ENCODE measurements around the gene SYT13. TPM values are rescaled to one million over a fixed set of nuclear protein-coding genes. Genes with fewer than 3 reads are reported as not detected.
A peak's percentile ranks its signal among the peaks of the same experiment; 100 is the strongest.

SYT13 gene
- total RNA-seq, 4 donors from 2014 or later = 0.21 to 0.44 TPM; not detected in 2

GRCh38 chr11:45258982-45259530 lies 27.1 kb downstream of the SYT13 start:
- Histone ChIP-seq H3K27me3 (peaks cover 0 to 11% of the 10 kb centered on the region in 2 donors), H3K9me3 (peaks cover 0 to under 1% (median 0%) of the 10 kb centered on the region in 4 donors), H3K4me1 (no peaks in the 10 kb centered on the region), H3K36me3 (no peaks in the 10 kb centered on the region), H3K27ac (no peak overlapping the region), H3K4me3 (no peak overlapping the region)
- DNase-seq (ENCODE audit: low spot score in 2 of 2) = no peak
- no peak for TF ChIP-seq CTCF (IDR thresholded peaks at IDR 0.05)
- TF ChIP-seq POLR2A (IDR thresholded peaks at IDR 0.05) = no peak
- no peak for TF ChIP-seq EP300 (IDR thresholded peaks at IDR 0.05)
- 19 to 20% methylated on average over 4 of the region's 4 CpGs for WGBS, 2 donors

GRCh38 chr11:45254070-45254469 lies 32.1 kb downstream of the SYT13 start:
- TF ChIP-seq CTCF (IDR thresholded peaks at IDR 0.05) = no peak
- no peak for TF ChIP-seq POLR2A (IDR thresholded peaks at IDR 0.05)
- no peak for TF ChIP-seq EP300 (IDR thresholded peaks at IDR 0.05)
- Histone ChIP-seq H3K36me3 (no peaks in the 10 kb centered on the region), H3K9me3 (no peaks in the 10 kb centered on the region), H3K27ac (no peak overlapping the region), H3K4me1 (no peaks in the 10 kb centered on the region), H3K27me3 (peaks cover 0 to 9% of the 10 kb centered on the region in 2 donors), H3K4me3 (no peak overlapping the region)
- WGBS, 2 donors = 85 to 89% methylated on average over 4 of the region's 4 CpGs
- no peak for DNase-seq (ENCODE audit: low spot score in 2 of 2)

- 86 to 87% methylated on average over 9 of the region's 9 CpGs for WGBS, 2 donors
- no peaks in the 10 kb centered on the region for H3K9me3 ChIP-seq
- H3K4me3 ChIP-seq = no peak overlapping the region
- TF ChIP-seq EP300 (IDR thresholded peaks at IDR 0.05) = no peak
- TF ChIP-seq CTCF (IDR thresholded peaks at IDR 0.05) = no peak
- TF ChIP-seq POLR2A (IDR thresholded peaks at IDR 0.05) = no peak
- H3K4me1 ChIP-seq = no peaks in the 10 kb centered on the region
- H3K27me3 ChIP-seq = peaks cover 0 to 9% of the 10 kb centered on the region in 2 donors
- DNase-seq (ENCODE audit: low spot score in 2 of 2) = no peak
- H3K36me3 ChIP-seq = no peaks in the 10 kb centered on the region
- H3K27ac ChIP-seq = no peak overlapping the region
Observed at GRCh38 chr11:45253640-45254039, 32.5 kb downstream of the SYT13 start.

GRCh38 chr11:45252877-45253276 lies 33.3 kb downstream of the SYT13 start:
- Histone ChIP-seq H3K4me1 (no peaks in the 10 kb centered on the region), H3K36me3 (no peaks in the 10 kb centered on the region), H3K4me3 (no peak overlapping the region), H3K9me3 (no peaks in the 10 kb centered on the region), H3K27ac (no peak overlapping the region), H3K27me3 (peaks cover 0 to 9% of the 10 kb centered on the region in 2 donors)
- DNase-seq (ENCODE audit: low spot score in 2 of 2) = no peak
- WGBS, 2 donors = 42 to 46% methylated on average over 3 of the region's 3 CpGs
- TF ChIP-seq EP300 (IDR thresholded peaks at IDR 0.05) = no peak
- TF ChIP-seq CTCF (IDR thresholded peaks at IDR 0.05) = no peak
- TF ChIP-seq POLR2A (IDR thresholded peaks at IDR 0.05) = no peak

GRCh38 chr11:45252134-45252856 lies 33.8 kb downstream of the SYT13 start:
- DNase-seq (ENCODE audit: low spot score in 2 of 2) = no peak

More at GRCh38 chr11:45252134-45252856, 33.8 kb downstream of the SYT13 start:
- no peak for TF ChIP-seq POLR2A (IDR thresholded peaks at IDR 0.05)
- TF ChIP-seq EP300 (IDR thresholded peaks at IDR 0.05) = no peak
- TF ChIP-seq CTCF (IDR thresholded peaks at IDR 0.05) = peak in 4 of 5 experiments; percentile 26 to 49 (median 38)
- no peaks in the 10 kb centered on the region for H3K9me3 ChIP-seq
- no peaks in the 10 kb centered on the region for H3K4me1 ChIP-seq
- no peak overlapping the region for H3K27ac ChIP-seq
- 35 to 47% methylated on average over 21 of the region's 22 CpGs for WGBS, 2 donors
- H3K36me3 ChIP-seq = no peaks in the 10 kb centered on the region
- H3K4me3 ChIP-seq = no peak overlapping the region
- peaks cover 0 to 9% of the 10 kb centered on the region in 2 donors for H3K27me3 ChIP-seq

All from tibial nerve (tissue), 4 donors.